ENCODE results near the gene SFT2D1.

- TF ChIP-seq CTCF (IDR thresholded peaks at IDR 0.05; ENCODE audit: low read length) (no peak), EZH2 (optimal IDR thresholded peaks at IDR 0.05; ENCODE audit: low read depth, low read length) (no peak), EZH2phosphoT487 (IDR thresholded peaks at IDR 0.05; ENCODE audit: low read length) (no peak)
Measured at GRCh38 chr6:166369782-166370181, 27.4 kb upstream of the SFT2D1 start.
